HepG2 (cell line): ENCODE data around the gene MEF2A. TPM values are rescaled to one million over a fixed set of nuclear protein-coding genes. Genes with fewer than 3 reads are reported as not detected.

Experiments
- ATAC-seq: fragments of 200-7000 bp; cut with Tn5 transposase; 3 replicates; pipeline ENCODE4 v1.9.1; 2020; ENCODE audit warnings: mild to moderate bottlenecking, moderate library complexity
- BruUV-seq: library from RNA; stranded (reverse); fragments of 400-500 nt; replicated peaks from 2 replicates; lab custom pipeline; 2021; lab: Mats Ljungman, UMichigan
- CTCF ChIA-PET: fragments of 300-600 bp; formaldehyde crosslinking; extraction: SDS; loops from one replicate; lab custom pipeline; 2021; ENCODE audit warnings: low total read pairs, inconsistent platforms, low intra/inter-chr PET ratio; lab: Yijun Ruan, JAX
- POLR2A ChIA-PET: fragments of 350-600 bp; sonication (Branson Sonifier 250); formaldehyde crosslinking; loops from one replicate; lab custom pipeline; 2020; ENCODE audit warnings: antibody characterized with exemption, inconsistent platforms; lab: Yijun Ruan, JAX
- DNase-seq: peaks from one replicate; pipeline ENCODE4 v3.0.0-alpha.2; 2015; ENCODE audit warnings: low spot score
- FAIRE-seq: peaks from 3 replicates; lab custom pipeline; 2011; peaks lifted over from hg19 to GRCh38; lab: Jason Lieb, UNC
- H2AFZ ChIP-seq: one replicate; pipeline ENCODE4 v1.6.1; 2011; ENCODE audit warnings: low read length, inconsistent platforms
- H3K27ac ChIP-seq: fragments of 300-600 bp; 3 replicates; pipeline ENCODE4 v1.8.0; 2011; ENCODE audit warnings: mixed run types, mild to moderate bottlenecking, mixed read lengths, low read length, inconsistent platforms; ENCODE audit not compliant: insufficient read depth; ENCODE audit errors: extremely low read length
- H3K27me3 ChIP-seq, 2 experiments: fragments of 200-600 bp in 1 of 2; 2 replicates in 1 of 2; 3 replicates in 1 of 2; pipeline versions ENCODE4 v1.6.0 to v1.8.0; 2011; ENCODE audit warnings: low read length in 2 of 2, mild to moderate bottlenecking in 2 of 2, moderate library complexity in 2 of 2, inconsistent platforms in 1 of 2; ENCODE audit not compliant: insufficient read depth in 2 of 2, control insufficient read depth in 1 of 2
- H3K36me3 ChIP-seq, 2 experiments: fragments of 200-600 bp in 1 of 2; replicated peaks in 1 of 2; 2 replicates in 1 of 2; 3 replicates in 1 of 2; pipeline versions ENCODE4 v1.5.1 to v1.8.0; 2011; ENCODE audit warnings: low read length in 2 of 2, inconsistent platforms in 1 of 2; ENCODE audit not compliant: insufficient read depth in 2 of 2, control insufficient read depth in 1 of 2
- H3K4me1 ChIP-seq: 2 replicates; pipeline ENCODE4 v1.5.1; 2012; ENCODE audit warnings: low read length, inconsistent platforms; ENCODE audit not compliant: insufficient read depth
- H3K4me2 ChIP-seq: 2 replicates; pipeline ENCODE4 v1.6.0; 2011; ENCODE audit warnings: low read depth, low read length, inconsistent platforms
- H3K4me3 ChIP-seq, 3 experiments: fragments of 200-600 bp in 1 of 3; sonication (generic), shearing (Covaris generic) in 1 of 3; replicated peaks in 1 of 3; 2 replicates each; pipeline ENCODE4 v1.5.1; 2011 to 2016; ENCODE audit warnings: low read length in 3 of 3, inconsistent platforms in 2 of 3, low read depth in 2 of 3, mild to moderate bottlenecking in 2 of 3, control low read depth in 1 of 3, mixed read lengths in 1 of 3; ENCODE audit not compliant: insufficient read depth in 1 of 3
- H3K79me2 ChIP-seq: one replicate; pipeline ENCODE4 v1.6.1; 2011; ENCODE audit warnings: low read length, inconsistent platforms; ENCODE audit not compliant: insufficient read depth
- H3K9ac ChIP-seq: 2 replicates; pipeline ENCODE4 v1.6.0; 2011; ENCODE audit warnings: mild to moderate bottlenecking, low read depth, low read length, inconsistent platforms; ENCODE audit not compliant: insufficient read depth
- H3K9me3 ChIP-seq: 2 replicates; pipeline ENCODE4 v1.5.1; 2012; ENCODE audit warnings: mild to moderate bottlenecking, low read length
- H4K20me1 ChIP-seq: 2 replicates; pipeline ENCODE4 v1.6.0; 2011; ENCODE audit warnings: inconsistent platforms, mild to moderate bottlenecking, low read length, moderate library complexity; ENCODE audit not compliant: insufficient read depth
- AGO1 ChIP-seq: fragments of 200-400 bp; formaldehyde crosslinking; IDR thresholded peaks from 2 replicates; pipeline ENCODE4 v1.6.1; 2017; ENCODE audit warnings: mild to moderate bottlenecking, low read depth, low read length, moderate library complexity; ENCODE audit not compliant: poor library complexity, severe bottlenecking
- ARHGAP35 ChIP-seq: sonication (generic); formaldehyde crosslinking; IDR thresholded peaks from 2 replicates; pipeline ENCODE4 v1.9.0; 2022; ENCODE audit warnings: mild to moderate bottlenecking, inconsistent platforms, moderate library complexity, missing genetic modification reagents, borderline replicate concordance
- ASH2L ChIP-seq: fragments of 300-600, 200-600 bp; sonication (generic); IDR thresholded peaks from 2 replicates; pipeline ENCODE4 v1.7.0; 2017; ENCODE audit warnings: low read depth, mild to moderate bottlenecking, moderate library complexity, mixed read lengths, low read length; ENCODE audit not compliant: insufficient read length
- CEBPB ChIP-seq: IDR thresholded peaks from 2 replicates; pipeline ENCODE4 v1.6.1; 2011; ENCODE audit warnings: low read depth, low read length, improper control_type of control experiment, borderline replicate concordance
- CEBPG ChIP-seq: IDR thresholded peaks from 2 replicates; pipeline ENCODE4 v1.6.1; 2016
- ELF1 ChIP-seq: sonication (generic); formaldehyde crosslinking; IDR thresholded peaks from 2 replicates; pipeline ENCODE4 v1.4.0; 2020; ENCODE audit warnings: missing genetic modification reagents
- EP300 ChIP-seq, 3 experiments: sonication (generic) in 1 of 3; formaldehyde crosslinking in 1 of 3; IDR thresholded peaks; 2 replicates each; pipeline versions ENCODE4 v1.5.1 to v1.6.1; 2011 to 2020; ENCODE audit warnings: low read depth in 2 of 3, low read length in 2 of 3, borderline replicate concordance in 1 of 3, improper control_type of control experiment in 1 of 3, mild to moderate bottlenecking in 1 of 3, missing genetic modification reagents in 1 of 3, moderate library complexity in 1 of 3
- FOXA3 ChIP-seq: IDR thresholded peaks from 2 replicates; pipeline ENCODE4 v1.6.1; 2016; ENCODE audit warnings: missing genetic modification reagents, missing compliant biosample characterization
- FOXP4 ChIP-seq: sonication (generic); formaldehyde crosslinking; IDR thresholded peaks from 2 replicates; pipeline ENCODE4 v1.4.0; 2020; ENCODE audit warnings: missing genetic modification reagents
- GATAD1 ChIP-seq: IDR thresholded peaks from 2 replicates; pipeline ENCODE4 v1.6.1; 2016; ENCODE audit warnings: missing genetic modification reagents, missing compliant biosample characterization
- HNF4A ChIP-seq: sonication (generic); formaldehyde crosslinking; IDR thresholded peaks from 2 replicates; pipeline ENCODE4 v1.4.0; 2020; ENCODE audit warnings: missing genetic modification reagents
- MAFK ChIP-seq, 2 experiments: IDR thresholded peaks in 1 of 2; conservative IDR thresholded peaks in 1 of 2; 2 replicates each; pipeline ENCODE4 v1.6.1; 2011; ENCODE audit warnings: improper control_type of control experiment in 2 of 2, low read length in 2 of 2
- MAX ChIP-seq: IDR thresholded peaks from 2 replicates; pipeline ENCODE4 v1.6.1; 2012; ENCODE audit warnings: inconsistent platforms
- MIER3 ChIP-seq: IDR thresholded peaks from 2 replicates; pipeline ENCODE4 v1.6.1; 2016; ENCODE audit warnings: missing compliant biosample characterization, borderline replicate concordance
- MYNN ChIP-seq: sonication (generic); formaldehyde crosslinking; IDR thresholded peaks from 2 replicates; pipeline ENCODE4 v1.4.0; 2020; ENCODE audit warnings: mild to moderate bottlenecking, low read depth, missing genetic modification reagents
- NCOA2 ChIP-seq: sonication (generic); formaldehyde crosslinking; IDR thresholded peaks from 2 replicates; pipeline ENCODE4 v1.8.0; 2022; ENCODE audit warnings: inconsistent platforms
- NFIC ChIP-seq: IDR thresholded peaks from 2 replicates; pipeline ENCODE4 v1.6.1; 2012; ENCODE audit warnings: mild to moderate bottlenecking, low read length, inconsistent platforms
- ONECUT2 ChIP-seq: sonication (generic); formaldehyde crosslinking; IDR thresholded peaks from 2 replicates; pipeline ENCODE4 v1.4.0; 2020; ENCODE audit warnings: missing genetic modification reagents
- POGZ ChIP-seq: sonication (generic); formaldehyde crosslinking; IDR thresholded peaks from 2 replicates; pipeline ENCODE4 v1.4.0; 2020; ENCODE audit warnings: mild to moderate bottlenecking, missing genetic modification reagents
- RFX1 ChIP-seq: fragments of 450-650 bp; IDR thresholded peaks from 2 replicates; pipeline ENCODE4 v1.6.1; 2017
- SOX5 ChIP-seq: IDR thresholded peaks from 2 replicates; pipeline ENCODE4 v1.6.1; 2016; ENCODE audit warnings: borderline replicate concordance
- ZNF317 ChIP-seq: sonication (generic); formaldehyde crosslinking; IDR thresholded peaks from 2 replicates; pipeline ENCODE4 v1.5.0; 2020; ENCODE audit warnings: mild to moderate bottlenecking, missing genetic modification reagents
- in situ Hi-C: cut with HindIII; loops from 2 replicates; pipeline ENCODE4 v1.10.0; 2017; ENCODE audit warnings: low pct_unique_long_range_greater_than_20kb; ENCODE audit not compliant: extremely low pct_ligation_motif_present
- intact Hi-C: fragments of 100-400 bp; cut with micrococcal nuclease; formaldehyde crosslinking; loops from one replicate; pipeline ENCODE4 v1.10.0; 2022; ENCODE audit not compliant: unreplicated experiment
- polyA plus RNA-seq, 8 experiments: library from polyadenylated mRNA; depleted of rRNA in 3 of 8; stranded (reverse) in 7 of 8; unstranded in 1 of 8; fragments of >200 nt; fragmentation: Illumina TruSeq in 4 of 8; extraction: Trizol in 4 of 8; gene quantifications; 2 replicates each; pipeline versions ENCODE4 v1.2.1 to v1.2.3, GENCODE V29; 2011 to 2016; ENCODE audit warnings: low read depth in 4 of 8, missing spikeins in 1 of 8, mixed read lengths in 1 of 8; ENCODE audit not compliant: insufficient read depth in 1 of 8
- total RNA-seq, 5 experiments: library from RNA; depleted of rRNA; stranded (reverse); fragments of >200 nt; fragmentation: Illumina TruSeq; extraction: Trizol; gene quantifications; 2 replicates each; pipeline ENCODE4 v1.2.3, GENCODE V29; 2016; ENCODE audit warnings: low read depth in 1 of 5

Gene MEF2A
- total and polyA plus RNA-seq, 2 of the 13 experiments (the other 11 are each of a cell fraction or from before 2014, with no cell fraction given): 15.2 to 24.4 TPM

- Histone ChIP-seq H3K4me2 (peak overlapping the region; percentile 42), H3K36me3 (0 out of 5 replicates have a peak, but pooled peaks cover 0 to 2% of the 10 kb centered on the region in 2 experiments), H3K27ac (peak overlapping the region; percentile 68), H3K9me3 (peaks cover 19% of the 10 kb centered on the region), H3K9ac (no peak overlapping the region), H3K4me1 (peaks cover 35% of the 10 kb centered on the region), H4K20me1 (no peaks in the 10 kb centered on the region), H3K27me3 (no peaks in the 10 kb centered on the region), H2AFZ (no peak overlapping the region), H3K4me3 (peak overlapping the region in 1 of 3 experiments; percentile 20; a peak in 1 of 6 replicates), H3K79me2 (peaks cover 51% of the 10 kb centered on the region)
- ATAC-seq (peak; percentile 78), FAIRE-seq (no peak), DNase-seq (peak; percentile 65)
- BruUV-seq: no TSS peak
- in situ Hi-C loops (no loop called here), intact Hi-C loops (no loop called here)
- POLR2A ChIA-PET: interaction anchor here (1.2 kb wide), 1 partner anchor 9 kb away, joined by 3 read pairs; no protein-coding TSS in a partner anchor
- CTCF ChIA-PET: no interaction called here
- TF ChIP-seq MAX (no peak), GATAD1 (CRISPR knock-in tag) (no peak), CEBPB (peak; percentile 65; the same call in 1 of the 2 replicates), MIER3 (CRISPR knock-in tag) (no peak), ARHGAP35 (CRISPR knock-in tag) (no peak), CEBPG (peak; percentile 81), NFIC (peak; percentile 48; the same call in 1 of the 2 replicates), ONECUT2 (CRISPR knock-in tag) (0 out of 2 replicates have a peak, but pooled peaks have one; percentile 22), SOX5 (CRISPR knock-in tag) (peak; percentile 53; the same call in 1 of the 2 replicates), ZNF317 (CRISPR knock-in tag) (no peak), MAFK (conservative IDR thresholded peaks at IDR 0.05 in 1 of 2, IDR thresholded peaks at IDR 0.05 in 1 of 2; ENCODE audit: low read length in 2 of 2) (no peak), ASH2L (peak; percentile 38), EP300 (IDR thresholded peaks at IDR 0.05; ENCODE audit: low read depth in 2 of 2, low read length in 2 of 2) (peak in 1 of 2 experiments; percentile 48; a peak in 2 of 4 replicates), EP300 (CRISPR knock-in tag; IDR thresholded peaks at IDR 0.05; ENCODE audit: borderline replicate concordance) (no peak), NCOA2 (CRISPR knock-in tag) (peak; percentile 46; the same call in 1 of the 2 replicates), FOXP4 (CRISPR knock-in tag) (0 out of 2 replicates have a peak, but pooled peaks have one; percentile 18), AGO1 (no peak), RFX1 (peak; percentile 30; the same call in 1 of the 2 replicates), FOXA3 (CRISPR knock-in tag) (peak; percentile 44), ELF1 (CRISPR knock-in tag) (no peak), HNF4A (0 out of 2 replicates have a peak, but pooled peaks have one; percentile 18), MYNN (CRISPR knock-in tag) (no peak), POGZ (CRISPR knock-in tag) (0 out of 2 replicates have a peak, but pooled peaks have one; percentile 15)
Observed at GRCh38 chr15:99628374-99629001, 62.7 kb downstream of the MEF2A start.
